Amniotic stem cell (primary cell): ENCODE measurements around the gene SCN3B.

ENCODE experiments used
- DNase-seq: peaks from one replicate; lab custom pipeline; 2025; lab: John Stamatoyannopoulos, UW

Gene SCN3B

DNA sequence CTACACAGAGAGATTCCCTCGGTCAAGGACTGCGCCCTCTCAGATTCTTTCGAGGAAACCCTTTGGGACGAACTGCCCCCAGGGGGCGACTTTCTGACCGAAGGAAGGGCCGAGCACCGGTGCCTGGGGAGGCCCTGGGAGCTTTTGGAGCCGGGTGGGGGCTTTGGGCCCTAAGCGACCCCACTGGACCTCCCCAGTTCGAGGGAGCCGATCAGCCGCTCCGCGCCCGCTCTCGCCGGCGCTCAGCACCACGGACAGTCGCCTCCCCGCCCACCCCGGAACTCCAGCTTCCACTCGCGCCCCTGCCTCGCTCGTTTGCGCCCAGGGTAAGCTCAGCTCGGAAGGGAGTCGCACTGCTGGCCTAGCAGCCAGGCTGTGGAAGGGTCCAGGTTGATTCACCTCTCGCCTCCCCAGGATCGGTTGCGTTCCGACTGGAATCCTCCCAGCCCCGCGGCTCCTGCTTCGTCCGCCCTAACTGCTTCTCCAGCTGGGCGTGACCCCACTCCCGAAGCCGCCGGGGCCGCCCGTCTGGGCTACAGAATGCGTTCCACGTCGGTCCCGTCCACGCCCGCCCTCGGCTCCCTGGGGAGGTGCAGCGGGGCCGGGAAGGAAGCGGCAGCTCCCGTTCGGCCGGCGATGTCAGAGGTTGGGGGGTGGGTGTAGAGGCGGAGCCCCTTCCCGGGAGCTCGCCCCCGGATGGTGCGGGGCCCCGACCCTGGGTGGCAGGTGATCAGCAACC lies 428 bp downstream of the SCN3B start:
- peak; percentile 15 for DNase-seq

DNA sequence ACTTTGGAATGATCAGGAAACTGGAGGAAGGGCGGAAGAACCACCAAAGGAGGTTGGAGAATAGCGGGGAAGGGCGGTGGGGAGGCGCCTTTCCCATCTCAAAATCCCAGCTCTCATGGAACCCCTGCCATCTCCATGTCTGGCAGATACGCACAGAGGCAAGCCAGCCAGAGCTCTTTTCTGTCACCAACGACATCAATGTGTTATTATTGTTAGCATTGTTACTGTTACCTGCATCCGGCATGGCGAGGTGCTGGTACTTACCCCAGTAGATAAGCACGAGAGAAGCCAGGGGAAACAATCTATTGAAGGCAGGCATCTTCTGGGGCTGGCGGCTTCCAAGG lies 969 bp downstream of the SCN3B start:
- DNase-seq = no peak

DNA sequence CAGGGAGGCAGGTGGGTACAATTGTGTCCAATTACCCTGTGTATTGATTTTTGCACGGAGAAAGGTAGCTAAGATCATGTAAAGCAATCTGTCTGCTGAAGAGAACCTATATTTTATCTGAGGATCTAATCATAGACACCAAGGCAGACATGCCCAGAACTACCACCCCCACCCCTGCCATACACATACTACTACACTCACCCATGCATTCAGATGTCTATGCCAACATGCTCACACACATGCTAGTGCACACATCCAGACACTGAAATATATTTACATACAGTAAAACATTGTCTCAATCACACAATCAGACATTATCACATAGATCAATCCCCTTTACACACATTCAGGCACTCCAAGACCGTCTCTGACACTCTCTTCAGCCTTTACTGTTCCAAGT lies 1.8 kb downstream of the SCN3B start:
- no peak for DNase-seq

DNA sequence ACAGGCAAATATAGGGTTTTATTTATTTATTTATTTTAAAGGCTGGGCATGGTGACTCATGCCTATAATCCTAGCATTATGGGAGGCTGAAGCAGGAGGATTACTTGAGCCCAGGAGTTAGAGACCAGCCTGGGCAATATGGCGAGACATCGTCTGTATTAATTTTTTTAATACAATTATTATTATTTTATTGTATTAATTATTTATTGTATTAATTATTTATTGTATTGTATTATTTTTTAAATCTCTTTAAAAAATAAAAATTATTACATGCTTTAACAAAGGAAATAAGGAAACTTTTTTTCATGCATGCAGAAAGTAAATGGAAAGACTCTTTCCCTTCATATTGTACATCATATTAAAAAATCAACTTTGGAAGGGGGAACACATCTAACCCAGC lies 3.5 kb downstream of the SCN3B start:
- no peak for DNase-seq

DNA sequence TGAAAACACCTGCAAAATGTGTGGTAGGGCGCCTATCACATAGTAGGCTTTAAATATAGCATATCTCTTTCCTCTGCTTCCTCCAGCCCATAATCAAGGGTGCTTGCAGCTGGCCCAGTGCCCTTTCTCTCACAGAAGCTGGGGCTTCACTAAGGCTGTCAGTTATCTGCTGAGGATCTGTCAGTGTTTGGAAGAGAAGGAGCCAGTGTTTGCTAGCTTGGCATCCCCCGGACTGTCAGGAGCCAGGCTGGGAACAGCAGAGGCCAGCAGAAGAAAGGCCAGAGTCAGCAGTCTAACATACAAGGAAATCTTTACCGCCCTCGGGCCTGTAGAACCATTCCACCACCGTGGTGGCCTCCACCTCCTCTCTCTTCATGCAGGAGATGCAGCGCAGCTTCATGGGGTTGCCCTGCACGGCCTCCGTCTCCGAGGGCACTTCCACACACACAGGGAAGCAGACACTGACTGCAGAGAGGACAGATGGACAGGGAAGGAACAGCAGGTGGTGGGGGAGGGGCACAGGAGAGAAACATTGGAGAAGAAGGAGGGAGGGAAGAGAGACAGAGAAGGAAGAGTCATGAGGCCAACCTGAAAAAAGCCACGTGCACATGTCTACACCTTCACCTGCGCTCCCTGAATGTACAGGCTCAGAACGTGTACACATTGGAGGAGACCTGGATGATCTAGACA lies 9.0 kb downstream of the SCN3B start:
- DNase-seq = no peak

DNA sequence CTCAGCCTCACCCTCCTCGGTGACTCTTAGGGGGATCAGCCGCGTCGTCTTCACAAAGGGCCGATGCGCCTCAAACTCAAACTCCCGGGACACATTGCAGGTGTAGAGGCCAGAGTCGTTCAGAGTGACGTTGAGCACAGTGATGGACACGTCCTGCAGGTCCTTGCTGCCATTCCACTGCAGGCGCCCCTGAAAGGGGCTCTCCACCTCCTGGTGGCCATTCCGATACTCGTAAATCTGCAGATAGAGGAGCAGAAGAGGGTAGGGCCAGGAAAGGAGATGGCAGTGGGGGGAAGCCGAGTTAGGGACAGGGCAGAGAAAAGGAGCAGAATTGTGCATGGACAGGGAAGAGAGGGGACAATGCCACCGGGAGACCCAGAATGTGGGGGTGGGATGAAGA lies 12.0 kb downstream of the SCN3B start:
- no peak for DNase-seq

DNA sequence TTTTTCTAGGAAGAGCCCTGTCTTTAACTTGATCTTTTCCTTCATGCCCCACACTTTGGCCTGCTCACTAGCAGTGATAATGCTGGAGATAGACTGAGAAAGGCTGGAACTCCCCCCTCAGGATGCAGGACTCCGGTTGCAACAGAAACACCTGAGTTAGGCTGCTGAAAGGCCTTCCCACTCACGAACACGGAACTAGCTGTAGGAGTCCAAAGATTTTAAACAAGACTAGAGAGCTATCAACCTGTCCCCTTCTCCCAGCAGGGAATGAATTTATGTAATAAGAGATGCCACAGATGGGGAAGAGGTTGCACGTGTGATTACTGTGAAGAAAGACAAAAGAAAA lies 13.0 kb downstream of the SCN3B start:
- DNase-seq = no peak

DNA sequence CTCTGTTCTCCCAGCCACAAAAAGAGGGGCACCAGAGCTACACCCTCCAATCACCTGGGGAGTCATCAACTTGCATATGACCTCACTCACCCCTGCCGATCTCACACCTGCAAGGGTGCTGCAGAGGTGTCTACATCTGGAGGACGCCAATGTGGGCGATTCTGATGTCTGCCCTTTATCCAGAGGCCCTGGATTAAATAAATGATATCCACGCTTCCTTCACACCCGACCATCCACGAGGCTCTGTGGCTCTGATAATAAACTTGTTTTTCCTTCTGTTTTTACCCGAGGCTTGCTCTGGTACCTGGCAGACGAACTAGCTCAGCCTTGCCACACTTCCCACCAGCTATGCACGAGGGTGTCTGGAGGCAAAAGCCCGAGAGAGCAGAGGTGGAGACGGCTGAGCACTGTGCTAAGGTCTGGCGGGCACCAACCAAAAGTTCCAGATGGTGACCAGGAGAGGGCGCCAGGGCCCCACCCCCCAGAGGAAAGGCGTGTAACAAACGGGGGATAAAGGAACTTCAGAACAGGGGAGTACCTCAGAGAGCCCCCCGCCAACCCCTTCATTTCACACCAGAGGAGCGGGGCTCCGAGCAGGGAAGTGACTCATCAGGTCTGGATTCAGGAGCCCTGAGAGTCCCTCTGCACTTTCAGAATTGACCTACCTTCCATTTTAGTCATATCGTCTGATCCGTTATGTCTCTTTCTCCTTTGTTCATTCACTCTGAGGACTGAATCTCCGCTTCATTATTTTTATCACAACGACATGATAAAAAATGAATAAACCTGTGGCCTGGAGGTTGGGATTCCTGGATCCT lies 13.5 kb downstream of the SCN3B start:
- no peak for DNase-seq

DNA sequence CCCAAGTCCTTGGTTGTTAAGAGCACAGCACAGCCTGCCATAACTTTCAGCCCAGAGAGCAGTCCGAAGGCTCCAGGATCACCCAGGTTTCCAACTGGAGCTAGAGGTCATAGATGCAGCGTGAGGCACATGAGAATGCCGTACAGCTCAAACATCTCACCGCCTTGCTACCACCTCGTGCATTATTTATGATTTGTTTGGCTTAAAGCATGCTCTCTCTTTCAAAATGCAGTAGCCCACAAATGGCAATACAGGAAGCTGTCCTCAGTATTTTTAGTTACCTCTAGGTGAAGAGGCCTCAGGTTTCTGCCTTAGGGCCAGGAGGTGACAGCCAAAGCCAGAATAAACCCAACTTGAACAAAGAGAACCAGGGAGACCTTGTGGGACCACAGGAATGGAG lies 14.4 kb downstream of the SCN3B start:
- DNase-seq = no peak

DNA sequence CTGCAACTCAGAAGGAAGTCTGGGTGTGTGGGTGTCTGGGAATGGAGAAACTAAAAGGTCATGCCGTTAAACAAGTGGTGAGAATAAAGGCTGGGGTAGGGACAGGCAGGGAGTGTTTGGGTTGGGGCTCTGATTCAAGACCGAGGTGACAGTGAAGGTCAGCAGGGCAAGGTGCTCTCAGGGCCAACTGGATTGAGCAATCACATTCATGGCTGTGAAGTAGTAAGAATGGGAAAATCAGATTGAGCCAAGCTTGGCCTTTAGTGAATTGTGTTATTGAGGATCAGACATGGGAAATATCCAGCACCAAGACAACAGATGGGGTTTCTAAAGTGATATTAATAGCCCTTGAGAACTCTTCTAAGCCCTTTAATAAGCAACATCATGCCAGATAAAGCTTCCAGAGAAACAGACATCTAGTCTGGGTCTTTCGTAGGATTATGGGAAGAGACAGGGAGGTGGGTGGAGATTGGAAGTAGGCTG lies 24.3 kb downstream of the SCN3B start:
- no peak for DNase-seq

DNA sequence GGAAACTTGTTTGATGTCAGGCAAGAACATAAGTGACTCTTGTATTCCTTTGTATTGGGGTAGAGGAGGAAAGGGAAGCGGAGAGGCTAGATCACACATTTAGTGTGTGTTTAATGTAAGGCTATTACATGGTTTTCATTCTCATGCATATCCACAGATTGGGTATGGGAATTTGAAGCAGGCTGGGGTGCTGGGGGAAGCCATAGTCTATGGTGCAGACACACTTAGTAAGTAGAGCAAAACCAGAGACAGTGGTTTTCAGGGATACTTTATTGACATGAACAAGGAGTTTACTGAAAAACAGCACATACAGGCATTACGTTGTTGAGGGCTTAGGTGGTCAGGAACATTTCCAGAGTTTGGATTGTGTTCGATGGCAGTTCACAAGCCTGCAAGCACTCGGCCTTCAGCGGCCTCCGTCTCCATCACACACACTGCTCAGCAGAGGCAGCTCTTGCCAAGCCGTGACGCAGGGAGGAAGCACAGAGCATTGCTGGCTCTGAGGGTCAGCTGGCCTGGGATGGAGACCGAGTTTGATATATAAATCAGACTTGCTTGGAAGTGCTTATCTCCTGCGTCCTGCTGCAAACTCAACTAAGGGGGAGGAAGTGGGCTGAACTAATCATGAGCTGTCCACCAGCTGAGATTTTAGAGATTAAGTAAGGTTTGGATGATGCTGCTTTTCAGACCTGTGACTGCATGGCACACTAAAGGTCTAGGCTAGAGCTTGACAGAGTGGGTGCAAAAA lies 25.3 kb downstream of the SCN3B start:
- DNase-seq = no peak

DNA sequence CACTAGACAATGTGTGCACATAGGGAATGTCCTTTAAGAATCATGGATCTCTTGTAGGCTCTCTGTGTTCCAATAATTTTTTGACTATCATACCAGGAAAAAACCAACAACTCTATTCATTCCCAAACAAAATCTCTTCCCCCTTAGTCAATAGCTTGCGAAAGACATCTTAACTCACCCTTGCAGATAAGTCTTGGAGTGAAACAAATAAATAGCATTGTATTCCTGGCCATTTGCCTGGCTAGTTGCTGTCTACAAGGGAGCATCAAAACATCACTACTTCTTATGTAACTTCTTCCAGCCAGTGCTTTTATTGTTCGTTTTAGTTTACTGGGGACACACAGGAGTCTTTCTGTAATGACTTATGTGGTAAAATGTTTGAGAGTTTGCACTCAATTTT lies 29.4 kb downstream of the SCN3B start:
- no peak for DNase-seq

DNA sequence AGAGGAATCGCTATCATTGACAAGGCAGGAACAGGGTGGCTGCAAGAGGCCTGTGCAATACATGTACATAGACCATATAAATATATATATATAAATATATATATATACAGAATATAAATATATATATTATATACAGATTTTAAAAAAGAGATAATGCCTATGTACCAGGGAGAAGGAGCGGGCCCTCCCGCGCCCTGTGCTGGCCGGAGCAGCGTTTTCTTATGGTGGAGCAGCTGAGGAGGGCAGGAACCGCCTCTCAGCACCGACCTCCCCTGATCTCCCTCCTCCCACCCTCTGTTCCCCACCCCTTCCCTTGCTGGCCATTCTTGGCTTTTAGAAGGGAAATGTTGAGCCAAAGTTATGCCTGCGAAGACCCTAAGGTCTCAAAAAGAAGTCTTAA lies 31.8 kb downstream of the SCN3B start:
- DNase-seq = no peak

DNA sequence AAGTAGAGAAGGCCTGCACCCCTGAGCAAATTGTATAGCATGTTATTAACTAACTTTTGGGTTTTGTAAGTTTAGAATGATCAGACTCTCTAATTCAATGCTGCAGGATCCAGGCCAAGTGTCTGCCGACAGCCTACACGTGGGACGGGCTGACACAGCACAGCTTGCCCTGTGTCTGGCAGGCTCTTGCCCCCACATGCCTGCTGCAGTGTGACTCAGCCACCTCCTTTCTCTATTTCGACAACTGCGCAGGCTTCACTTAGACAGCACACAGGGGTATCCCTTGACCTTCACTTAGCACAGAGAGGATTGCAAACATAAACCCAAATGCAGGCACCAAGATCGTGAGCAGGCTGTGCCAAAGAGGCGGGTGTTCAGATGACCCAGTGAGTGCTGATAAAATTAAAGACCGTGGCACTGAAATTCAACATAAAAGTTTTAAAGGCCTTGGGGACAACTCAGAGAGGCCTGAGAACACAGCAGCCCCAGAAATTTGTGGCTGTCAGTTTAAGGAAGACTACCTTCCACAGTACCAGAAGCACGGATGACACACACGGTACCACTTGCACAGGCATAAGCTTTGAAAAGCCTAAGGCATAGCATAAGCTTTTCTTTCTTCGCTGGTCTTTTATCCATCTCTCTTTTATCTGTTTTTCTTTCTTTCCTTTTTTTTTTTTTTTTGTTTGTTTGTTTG lies 37.8 kb downstream of the SCN3B start:
- no peak for DNase-seq

DNA sequence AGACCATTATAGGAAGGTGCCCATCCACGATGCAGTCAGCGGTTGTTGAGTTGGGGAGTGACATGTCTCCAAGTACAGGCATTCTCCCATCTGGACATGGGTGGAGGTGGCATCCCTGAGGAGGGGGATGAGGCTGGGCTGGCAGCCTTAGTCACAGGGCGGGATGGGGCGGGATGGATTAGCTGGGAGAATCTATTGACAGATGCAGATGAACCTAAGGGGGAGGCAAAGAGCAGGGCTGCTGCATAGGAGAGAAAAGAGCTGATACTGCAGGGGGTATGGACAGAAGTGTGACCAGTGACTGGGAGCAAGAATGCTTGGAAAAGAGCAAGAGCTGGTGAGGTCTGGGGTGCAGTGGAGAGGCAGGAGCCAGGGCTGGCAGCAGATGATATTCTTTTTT lies 42.7 kb downstream of the SCN3B start:
- DNase-seq = no peak

DNA sequence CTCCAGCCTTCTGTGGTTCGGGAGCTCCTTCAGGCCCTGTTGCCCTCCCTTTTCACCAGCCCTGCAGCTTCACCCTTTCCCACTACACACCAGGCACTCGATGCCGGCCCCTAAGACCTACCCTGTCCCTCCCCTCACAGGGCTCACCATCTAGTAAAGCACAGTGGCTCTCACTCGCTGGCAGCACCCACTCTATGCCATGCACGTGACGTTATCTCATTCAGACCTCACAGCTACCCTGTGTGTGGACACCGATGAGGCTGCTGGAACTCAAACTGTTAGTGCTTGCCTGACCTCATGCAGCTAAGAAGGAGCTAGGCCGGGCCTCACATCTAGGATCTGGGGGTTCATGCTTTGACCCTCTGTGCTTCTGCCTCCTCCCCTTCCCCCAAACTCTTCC lies 45.5 kb downstream of the SCN3B start:
- no peak for DNase-seq

DNA sequence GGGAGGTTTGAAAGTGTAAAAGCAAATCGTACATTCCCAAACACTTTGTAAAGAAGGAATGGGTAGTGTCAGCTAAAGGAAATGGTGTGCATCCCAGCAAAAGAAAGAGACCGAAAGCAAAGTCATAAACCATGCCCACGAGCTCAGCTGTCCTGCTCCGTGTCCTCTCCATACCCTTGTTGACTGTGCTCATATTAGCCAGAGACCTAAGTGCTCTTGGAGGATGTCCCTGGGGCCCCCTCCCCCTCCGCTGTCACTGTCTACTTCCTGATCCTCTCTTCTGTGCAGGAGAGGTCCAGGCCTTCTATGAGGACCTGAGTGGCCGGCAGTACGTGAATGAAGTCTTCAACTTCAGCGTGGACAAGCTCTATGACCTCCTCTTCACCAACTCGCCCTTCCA lies 46.1 kb downstream of the SCN3B start:
- no peak for DNase-seq

DNA sequence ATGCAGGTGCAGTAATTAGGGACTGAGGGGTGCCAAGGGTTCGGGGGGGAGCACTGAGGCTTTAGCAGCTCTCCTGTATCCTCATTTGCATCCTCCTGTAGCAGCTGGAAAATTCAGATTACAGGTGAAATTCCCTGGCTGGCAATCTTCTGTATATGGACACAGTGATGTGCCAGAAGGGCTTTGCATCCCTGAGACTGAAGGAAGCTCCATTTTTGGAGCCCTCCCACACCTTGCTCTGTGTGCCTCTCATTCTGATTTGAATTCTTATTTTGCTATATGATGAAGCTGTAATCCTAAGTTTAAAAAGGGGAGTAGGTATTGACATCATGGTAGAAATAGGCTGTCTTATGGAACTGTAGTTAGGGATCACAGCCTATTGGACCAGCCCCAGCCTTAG lies 46.6 kb downstream of the SCN3B start:
- DNase-seq = no peak

DNA sequence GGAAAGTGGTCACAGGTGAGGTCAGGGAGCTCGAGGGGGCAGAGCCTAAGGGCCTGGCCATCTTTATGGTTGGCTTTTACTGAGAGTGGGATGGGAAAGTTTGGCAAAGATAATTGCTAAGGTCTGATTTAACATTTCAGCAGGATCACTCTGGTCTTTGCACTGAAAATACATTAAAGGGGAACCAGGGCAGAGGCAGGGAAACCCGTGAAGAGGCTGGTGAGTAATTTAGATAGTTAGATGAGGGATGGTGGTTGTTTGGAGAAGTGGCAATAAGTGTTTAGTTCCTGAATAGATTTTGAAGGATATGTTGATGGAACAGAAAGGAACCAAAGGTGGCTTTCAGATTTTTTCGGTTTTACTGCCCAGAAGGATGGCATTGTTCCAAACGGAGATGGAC lies 50.8 kb downstream of the SCN3B start:
- no peak for DNase-seq

DNA sequence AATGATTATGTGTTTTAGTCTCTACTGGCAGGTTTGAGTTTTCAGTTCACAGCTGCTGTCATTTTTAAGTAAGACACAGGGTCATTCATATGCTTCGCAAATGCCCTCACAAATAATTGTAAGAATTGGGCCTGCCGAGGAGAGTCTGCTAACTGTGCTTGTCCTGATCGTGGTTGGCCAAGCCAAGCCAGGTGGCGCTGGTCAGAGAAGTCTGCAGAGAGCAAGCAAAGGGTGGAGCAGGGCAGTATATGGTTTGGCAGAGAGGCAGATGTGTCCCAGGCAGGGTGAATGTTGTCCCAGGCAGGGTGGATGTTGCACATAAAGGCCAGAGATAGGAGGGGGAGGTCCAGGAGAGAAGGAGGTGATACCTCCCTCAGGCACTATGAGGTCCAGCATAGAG lies 52.7 kb downstream of the SCN3B start:
- DNase-seq = no peak

DNA sequence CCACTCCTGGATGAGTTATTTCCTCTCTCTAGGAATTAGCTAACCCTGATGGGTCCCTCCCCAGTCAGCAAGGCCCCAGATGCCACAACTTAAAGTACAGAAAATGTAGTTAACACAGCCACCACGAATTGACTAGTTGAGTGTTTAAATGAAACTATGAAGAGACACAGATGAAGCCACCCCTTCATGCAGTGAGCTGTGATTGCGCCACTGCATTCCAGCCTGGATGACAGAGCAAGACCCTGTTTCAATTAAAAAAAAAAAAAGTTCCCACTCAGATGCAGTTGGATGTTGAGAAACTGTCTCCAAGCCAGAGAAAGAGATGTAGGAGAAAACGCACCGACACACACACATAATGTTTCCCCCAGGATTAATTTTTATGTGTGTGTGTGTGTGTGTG lies 53.3 kb downstream of the SCN3B start:
- no peak for DNase-seq

DNA sequence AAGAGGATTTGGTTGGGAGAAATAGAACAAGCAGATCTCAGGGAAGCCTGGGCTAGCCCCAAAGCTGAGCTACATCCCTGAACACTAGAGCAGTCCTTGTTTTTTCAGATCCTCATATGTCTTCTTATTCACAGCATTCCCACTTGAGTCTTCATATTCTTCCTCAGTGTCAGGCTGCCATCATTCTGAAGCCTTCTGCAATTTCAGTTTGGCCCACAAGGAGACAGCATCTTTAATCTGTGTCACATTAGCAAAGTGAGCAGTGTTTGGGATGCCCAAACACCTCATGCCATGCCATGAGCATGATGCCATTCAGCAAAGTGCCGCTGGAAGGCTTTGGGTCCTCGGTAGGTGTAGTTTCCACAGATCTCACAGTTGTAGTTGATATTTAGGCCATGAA lies 56.6 kb downstream of the SCN3B start:
- DNase-seq = no peak
